ENCODE measurements around the gene OPCML.

OPCML gene

DNA sequence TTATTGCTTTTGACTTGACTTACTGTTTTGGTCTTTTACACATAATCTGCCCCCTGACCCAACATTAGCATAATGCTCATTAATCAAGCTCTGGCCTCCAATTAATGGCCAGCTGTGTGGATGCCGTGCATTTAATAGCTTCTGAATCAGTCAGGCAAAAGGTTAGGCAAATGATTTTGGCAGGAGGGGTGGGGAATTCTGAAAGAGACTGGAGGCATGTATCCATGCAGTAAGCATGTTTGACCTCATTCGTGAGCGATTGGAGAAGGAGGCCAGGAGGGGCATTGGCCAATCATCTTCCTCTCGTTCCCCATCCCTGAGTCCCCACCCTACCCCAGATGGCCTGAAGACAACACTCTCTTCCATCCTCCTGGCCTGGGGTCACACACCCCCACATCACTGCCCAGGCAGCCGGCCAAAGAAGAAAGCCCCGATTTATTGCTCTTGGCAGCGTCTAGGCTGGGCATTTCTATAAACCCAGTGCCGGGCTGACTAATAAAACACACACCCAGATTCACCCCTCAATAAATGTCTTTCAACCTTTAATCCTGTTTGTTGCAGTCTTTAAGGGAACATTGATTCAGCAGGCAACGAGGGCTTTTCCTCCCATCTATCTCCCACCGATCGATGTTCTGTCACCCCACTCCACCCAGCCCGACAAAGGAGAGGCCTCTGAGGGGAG, 150.0 kb downstream of the OPCML start:
- DNase-seq (ENCODE audit: extremely low spot score, insufficient read length, low read depth) (no peak), FAIRE-seq (no peak)

DNA sequence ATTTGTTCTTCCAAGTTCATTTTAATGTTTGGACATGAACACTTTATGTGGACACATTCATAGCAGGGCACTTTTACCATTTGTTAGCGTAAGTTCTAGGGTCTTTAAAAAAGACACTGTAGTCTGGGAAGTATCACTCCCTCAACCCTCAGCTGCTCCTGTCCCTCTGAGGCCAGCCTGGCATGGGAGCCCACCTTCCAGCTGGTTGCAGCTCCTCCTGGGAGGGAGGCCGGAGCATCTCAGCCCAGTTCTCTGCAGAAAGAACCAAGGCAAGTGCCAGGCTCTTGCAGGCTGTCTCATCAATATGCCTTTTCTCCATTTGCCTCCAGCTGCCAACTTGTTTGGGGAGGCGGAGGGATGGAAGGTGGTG, 150.6 kb downstream of the OPCML start:
- FAIRE-seq (no peak), DNase-seq (ENCODE audit: extremely low spot score, insufficient read length, low read depth) (no peak)

DNA sequence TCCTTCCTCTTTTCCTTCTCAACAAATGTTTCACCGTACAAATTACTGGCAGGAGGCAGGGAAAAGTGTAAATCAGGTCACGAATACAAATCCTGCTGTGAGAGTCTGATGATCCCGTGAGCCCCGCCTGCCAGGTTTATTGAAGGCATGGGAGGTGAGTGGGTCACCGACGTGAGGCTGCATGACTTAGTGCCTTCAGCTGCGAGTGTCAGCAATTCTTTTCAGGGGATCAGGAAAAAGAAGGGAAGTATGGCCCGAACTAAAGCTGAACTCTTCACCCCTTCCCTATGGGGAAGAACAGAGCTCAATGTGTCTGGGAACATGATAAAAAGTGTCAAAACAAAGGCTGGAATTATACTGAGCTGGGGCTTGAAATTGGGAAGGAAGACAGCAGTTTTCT, 166.2 kb downstream of the OPCML start:
- DNase-seq (ENCODE audit: extremely low spot score, insufficient read length, low read depth) (no peak), FAIRE-seq (no peak)

DNA sequence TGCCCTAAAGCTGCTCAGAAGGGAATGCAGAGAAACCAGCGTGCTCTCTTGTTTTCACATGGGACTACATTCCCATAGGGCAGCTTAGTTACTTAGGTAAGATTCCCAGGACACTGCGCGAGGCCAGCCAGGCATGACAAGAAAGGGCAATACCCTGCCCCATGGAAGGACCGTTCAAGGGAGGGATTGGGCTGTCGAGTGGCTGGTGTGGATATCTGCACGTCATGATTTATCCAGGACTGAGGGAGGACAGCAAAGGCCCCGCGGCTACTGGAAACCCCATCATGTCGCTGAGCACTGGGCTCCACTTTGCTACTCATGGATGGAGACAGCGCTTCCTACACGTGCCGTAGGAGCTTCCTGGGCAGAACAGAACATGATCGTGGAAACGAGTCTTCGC, 169.4 kb downstream of the OPCML start:
- DNase-seq (ENCODE audit: extremely low spot score, insufficient read length, low read depth) = no peak
- FAIRE-seq = no peak

DNA sequence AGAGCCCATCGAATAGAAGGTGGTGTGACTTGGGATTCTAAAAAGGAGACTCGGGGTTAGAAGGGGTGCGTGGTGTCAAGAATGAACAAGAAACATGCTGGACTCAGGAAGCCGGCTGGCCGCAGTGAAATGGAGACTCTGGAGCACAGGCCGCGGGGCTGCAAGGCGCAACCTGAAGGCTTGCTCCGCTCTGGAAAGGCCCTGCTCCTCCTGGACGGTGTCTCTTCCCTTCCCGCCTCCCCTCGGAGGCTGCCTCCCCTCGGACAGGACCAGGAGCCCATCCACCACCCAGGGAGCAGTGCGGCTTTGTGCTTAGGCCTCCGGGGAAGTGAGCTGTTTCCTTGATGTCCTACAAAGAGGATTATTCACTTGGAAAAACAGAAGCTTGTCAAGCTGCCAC, 170.1 kb downstream of the OPCML start:
- no peak for FAIRE-seq

DNA sequence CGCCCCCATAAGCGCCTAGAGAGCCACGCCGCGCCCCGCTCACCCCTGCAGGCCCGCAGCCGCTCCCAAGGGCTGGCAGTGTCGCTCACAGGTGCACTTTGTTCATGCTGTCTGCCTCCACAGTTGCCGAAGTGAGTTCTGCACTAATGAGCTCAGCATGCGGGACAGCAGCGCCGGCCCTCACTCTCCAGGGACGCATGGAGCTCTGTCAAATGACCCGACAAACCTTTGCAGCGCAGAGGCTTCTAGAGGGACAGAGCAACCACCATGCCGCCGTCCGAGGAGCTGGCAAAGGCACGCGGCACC, 170.7 kb downstream of the OPCML start:
- FAIRE-seq = no peak

More for the DNA sequence above, 170.1 kb downstream of the OPCML start:
- no peak for DNase-seq (ENCODE audit: extremely low spot score, insufficient read length, low read depth)

DNA sequence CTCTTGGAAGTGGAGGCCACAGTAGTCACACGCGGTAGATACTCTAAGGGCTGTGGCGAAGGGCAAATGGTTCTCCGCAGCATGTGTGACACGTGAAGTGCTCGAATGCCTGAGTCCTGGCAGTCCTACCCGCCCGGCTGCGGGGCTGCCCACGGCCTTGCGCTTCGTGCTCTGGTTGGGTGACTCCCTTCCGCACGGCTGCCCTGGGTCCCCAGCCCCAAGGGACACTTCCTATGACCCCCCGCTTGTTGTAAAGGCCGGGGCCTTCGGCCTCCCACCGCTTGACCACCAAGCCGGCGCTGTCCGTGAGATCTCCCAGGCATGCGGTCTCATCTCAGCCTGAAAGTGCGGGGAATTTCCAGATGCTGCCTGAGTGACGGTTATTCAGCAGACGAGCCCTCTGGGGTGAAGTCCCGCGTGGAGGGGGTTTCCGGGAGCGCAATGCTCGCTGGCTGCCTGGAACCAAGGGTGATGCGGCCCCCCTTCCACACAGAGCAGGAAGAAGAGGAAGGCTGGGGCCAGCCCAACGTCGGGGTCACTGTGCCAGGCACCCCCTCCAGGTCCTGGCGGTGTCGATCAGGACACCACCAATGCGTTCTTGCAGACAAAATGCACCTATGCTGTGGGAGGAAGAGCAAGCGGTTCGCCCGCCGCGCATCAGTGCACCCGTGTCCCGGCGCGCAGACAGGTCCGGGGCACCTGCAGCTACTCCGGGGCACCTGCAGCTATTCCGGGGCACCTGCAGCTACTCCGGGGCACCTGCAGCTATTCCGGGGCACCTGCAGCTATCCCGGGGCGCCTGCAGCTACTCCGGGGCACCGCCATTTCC, 171.2 kb downstream of the OPCML start:
- FAIRE-seq = no peak

More for the DNA sequence above, 170.7 kb downstream of the OPCML start:
- DNase-seq (ENCODE audit: extremely low spot score, insufficient read length, low read depth) = no peak

DNA sequence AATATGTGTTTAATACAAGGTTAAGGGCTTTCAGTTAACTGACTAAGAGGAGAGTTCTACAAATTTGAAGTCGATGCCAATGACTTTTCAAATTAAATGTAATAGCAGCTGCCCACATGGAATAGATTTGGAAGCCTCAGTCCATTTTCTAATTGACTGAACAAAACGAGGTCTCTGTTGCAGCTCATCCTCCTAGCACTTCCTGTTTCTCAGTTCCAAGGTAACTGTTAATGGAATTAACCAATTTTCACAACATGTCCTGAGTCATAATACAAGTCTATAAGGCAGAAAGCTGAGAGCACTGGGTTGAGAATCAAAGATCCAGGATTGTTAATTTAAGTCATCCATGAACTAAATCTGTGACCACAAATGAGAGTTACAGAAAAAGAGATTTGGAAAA, 177.2 kb downstream of the OPCML start:
- no peak for DNase-seq (ENCODE audit: extremely low spot score, insufficient read length, low read depth)
- FAIRE-seq = no peak

More for the DNA sequence above, 171.2 kb downstream of the OPCML start:
- no peak for DNase-seq (ENCODE audit: extremely low spot score, insufficient read length, low read depth)

DNA sequence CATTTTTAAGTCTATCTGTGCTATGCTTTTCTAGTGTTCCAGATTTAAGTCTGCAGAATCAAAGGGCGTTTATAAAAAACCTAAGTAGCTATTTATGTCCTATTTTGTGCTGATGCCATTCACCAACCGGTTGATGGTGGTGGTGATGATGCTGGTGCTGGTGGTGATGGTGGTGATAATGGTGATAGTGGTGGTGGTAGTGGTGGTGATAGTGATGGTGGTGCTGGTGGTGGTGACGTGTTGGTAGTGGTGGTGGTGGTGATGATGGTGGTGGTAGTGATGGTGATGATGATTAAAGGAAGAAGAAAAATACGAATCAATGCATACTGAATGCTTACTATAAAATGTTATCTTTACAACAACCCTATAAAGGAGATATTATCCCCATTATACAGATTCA, 178.2 kb downstream of the OPCML start:
- FAIRE-seq (no peak), DNase-seq (ENCODE audit: extremely low spot score, insufficient read length, low read depth) (no peak)

DNA sequence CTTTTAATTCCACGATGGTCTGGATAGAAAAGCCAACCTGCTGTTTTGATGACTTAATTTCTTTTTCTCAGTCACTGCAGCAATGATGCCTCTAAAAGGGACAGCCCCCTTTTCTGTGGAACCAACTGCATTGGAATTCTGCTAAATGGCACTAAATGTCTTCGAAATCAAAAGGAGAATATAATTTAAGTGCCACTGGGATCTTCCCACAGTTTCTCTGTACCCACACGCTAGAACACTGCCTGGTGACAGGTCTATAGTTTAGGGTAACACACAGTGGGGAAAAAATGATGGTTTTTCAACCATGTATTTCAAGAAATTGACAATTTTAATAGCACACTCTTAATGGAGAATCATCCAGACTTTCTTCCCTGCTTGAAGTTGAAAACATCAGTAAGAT, 182.3 kb downstream of the OPCML start:
- no peak for FAIRE-seq
- DNase-seq (ENCODE audit: extremely low spot score, insufficient read length, low read depth) = no peak

DNA sequence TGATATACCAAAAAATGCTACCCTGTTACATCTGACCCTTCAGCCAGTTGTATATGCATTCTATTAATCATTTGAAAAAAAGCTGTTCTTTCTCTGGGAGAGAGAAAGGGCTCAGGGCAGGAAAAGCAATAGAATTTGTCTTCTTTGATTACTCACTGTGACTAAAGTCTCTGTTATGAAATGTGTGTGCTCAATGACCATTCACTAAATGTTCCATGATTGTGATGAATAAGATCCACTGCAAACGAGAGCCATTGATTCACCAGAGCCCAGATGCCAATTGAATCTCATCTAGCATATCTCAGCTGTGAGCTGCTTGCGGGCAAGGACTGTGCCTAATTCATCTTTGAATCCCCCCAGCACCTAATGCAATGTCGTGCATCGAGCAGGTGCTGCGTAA, 184.3 kb downstream of the OPCML start:
- FAIRE-seq = no peak
- DNase-seq (ENCODE audit: extremely low spot score, insufficient read length, low read depth) = no peak

DNA sequence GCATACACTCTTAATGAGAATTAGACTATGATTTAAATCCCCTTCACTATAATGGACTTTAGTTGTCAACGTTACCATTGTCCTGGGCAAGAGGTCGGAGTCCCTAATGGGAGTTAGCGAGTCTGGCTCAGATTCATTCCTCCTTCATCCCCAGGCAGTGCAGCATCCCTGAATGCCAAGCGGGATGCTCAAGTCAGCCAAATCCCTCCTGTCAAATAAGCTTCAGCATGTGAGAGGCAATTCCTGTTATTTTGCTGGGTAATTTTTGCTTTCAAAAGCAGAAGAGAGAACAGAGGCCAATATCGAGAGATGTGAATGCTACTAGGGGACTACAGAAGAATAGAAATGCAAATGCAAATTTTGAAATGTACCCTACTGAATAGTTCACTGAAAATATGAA, 186.2 kb downstream of the OPCML start:
- DNase-seq (ENCODE audit: extremely low spot score, insufficient read length, low read depth) (no peak), FAIRE-seq (no peak)

DNA sequence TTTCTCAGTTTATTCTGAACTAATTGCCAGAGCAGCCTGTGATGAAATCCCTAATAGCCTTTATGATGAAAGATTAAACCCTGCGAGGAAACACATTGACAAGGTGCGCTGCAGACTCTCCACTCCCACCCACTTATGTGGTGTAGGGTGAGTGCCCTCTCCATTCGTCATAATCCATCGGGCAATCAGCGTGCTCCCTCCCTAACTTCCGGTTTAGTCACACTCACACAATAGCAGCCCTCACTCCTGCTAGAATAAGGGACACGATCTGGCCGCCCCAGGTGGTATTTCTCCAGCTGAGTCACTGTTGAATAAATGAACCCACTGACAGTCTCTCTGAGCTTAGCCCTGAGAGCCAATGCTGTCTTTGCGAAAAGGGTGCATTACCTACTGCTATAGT, 188.3 kb downstream of the OPCML start:
- FAIRE-seq (no peak), DNase-seq (ENCODE audit: extremely low spot score, insufficient read length, low read depth) (no peak)

DNA sequence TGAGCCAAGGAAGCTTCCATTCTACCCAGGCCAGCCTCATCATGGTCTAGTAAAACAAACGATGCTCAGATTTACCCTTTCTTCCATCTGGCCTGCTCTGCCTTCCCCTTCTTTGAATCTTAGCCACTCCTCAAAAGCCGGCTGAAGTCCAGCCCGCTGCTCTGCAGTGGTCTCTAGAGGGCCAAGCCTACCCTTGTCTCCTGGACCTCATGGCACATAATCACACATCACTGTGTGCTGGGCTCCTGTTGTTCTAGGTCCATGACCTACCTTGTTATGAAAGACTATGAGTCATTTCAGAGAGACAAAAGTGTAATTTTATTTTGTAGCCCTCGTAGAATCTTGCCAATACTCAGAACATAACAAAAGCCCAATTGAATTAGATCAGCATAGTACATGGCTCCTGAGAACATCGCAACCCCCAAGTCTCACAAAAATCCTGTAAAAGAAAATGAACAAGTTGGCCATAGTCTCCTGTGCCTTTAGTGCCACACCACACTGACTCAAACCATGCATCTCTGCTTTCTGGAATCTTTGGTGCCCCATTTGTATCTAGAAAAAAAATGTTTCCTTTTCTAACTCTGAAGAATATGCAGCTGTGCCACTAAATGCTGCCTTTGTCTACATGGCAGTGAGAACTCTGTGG, 192.7 kb downstream of the OPCML start:
- FAIRE-seq = no peak

DNA sequence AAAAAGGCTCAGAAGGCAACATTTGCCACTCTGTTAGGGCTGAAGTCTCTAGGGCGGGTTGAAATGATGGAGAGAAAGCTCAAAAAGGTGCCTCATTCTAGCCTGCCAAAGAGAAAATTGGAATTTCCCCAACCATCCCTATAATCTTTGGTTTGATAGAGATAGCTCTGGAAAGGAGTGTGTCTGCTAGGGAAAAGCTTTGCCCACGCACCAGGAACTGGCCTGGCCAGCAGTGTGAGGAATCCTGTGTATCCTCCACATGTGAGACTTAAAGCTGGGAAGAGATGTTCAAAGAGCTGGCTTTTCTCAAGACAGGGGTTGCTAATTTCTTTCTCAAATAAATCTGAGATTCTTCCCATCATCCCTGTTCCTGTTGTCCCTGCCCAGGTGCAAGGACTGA, 193.7 kb downstream of the OPCML start:
- FAIRE-seq (no peak), DNase-seq (ENCODE audit: extremely low spot score, insufficient read length, low read depth) (no peak)

More for the DNA sequence above, 192.7 kb downstream of the OPCML start:
- no peak for DNase-seq (ENCODE audit: extremely low spot score, insufficient read length, low read depth)

DNA sequence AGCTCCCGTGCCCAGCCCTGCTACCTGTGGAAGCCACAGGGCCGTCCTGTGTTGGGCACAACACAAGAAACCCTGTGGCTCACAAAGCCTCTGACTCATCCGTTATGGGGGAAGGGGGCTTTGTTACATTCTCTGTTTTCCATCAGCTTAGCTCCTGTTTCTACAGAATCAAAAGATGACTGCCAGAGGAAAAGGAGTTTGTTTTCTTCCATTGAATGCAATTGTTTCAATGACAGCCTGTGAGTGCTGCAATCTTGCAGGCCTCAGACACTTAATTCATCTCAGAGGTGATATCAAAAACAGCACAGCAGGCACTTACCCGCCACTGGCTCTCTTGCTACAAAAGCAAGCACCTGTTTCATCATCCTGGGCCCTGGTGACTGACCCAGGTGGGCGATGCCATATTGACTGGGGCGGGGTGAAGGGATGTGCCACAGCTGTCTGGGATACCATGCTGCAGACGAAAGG, 194.3 kb downstream of the OPCML start:
- no peak for FAIRE-seq

DNA sequence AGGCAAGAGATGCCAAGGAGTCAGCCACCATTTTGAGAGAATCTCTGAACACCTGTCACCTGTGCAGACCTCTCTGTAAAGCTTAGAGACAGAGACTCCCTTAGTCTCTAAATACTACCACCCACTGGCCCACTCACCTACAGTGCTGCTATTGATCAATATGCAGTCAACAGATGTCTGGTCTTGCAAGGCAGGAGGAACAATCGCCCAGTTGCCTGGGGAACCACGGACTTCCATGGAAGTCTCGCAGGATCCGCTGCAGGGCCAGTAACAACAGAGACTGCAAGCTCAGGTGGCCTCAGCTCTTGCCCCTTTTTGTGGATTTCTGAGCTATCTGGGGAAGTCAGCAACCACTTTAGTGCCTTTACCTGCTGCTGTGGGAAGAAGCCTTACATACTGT, 195.1 kb downstream of the OPCML start:
- DNase-seq (ENCODE audit: extremely low spot score, insufficient read length, low read depth) (no peak), FAIRE-seq (no peak)

More for the DNA sequence above, 194.3 kb downstream of the OPCML start:
- no peak for DNase-seq (ENCODE audit: extremely low spot score, insufficient read length, low read depth)

DNA sequence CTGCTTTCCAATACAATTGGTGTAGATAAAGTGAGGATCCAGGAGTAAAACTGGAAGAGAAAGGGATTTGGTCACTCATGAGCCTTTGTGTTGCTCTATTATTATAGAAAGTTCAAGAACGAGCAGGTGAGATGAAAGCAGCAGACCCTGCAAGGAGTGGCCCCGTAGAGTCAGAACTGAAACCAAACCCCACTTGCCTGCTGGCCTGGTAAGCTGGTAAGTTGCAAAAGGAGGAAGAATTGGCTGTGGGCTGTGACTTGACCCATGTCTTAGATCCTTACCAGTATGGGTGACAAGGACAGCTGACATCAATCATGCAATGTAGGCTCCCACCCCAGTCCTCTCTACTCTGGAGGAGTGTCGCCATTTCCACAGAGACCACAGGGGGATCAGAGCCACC, 201.3 kb downstream of the OPCML start:
- FAIRE-seq (no peak), DNase-seq (ENCODE audit: extremely low spot score, insufficient read length, low read depth) (no peak)

DNA sequence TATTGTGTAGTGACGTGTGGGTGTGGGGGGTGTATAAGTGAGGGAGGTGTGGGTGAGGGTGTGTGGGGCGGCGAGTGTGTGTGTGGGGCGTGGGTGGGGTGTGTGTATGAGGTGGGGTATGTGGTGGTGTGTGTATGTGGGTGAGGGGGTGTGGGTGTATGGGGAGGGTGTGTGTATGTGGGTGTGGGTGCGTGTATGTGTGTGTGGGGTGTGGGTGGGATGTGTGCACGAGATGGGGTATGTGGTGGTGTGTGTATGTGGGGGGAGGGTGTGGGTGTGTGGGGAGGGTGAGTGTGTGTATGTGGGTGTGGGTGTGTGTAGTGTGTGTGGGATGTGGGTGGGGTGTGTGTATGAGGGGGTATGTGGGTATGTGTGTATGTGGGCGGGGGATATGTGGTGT, 205.5 kb downstream of the OPCML start:
- no peak for FAIRE-seq
- DNase-seq (ENCODE audit: extremely low spot score, insufficient read length, low read depth) = no peak

DNA sequence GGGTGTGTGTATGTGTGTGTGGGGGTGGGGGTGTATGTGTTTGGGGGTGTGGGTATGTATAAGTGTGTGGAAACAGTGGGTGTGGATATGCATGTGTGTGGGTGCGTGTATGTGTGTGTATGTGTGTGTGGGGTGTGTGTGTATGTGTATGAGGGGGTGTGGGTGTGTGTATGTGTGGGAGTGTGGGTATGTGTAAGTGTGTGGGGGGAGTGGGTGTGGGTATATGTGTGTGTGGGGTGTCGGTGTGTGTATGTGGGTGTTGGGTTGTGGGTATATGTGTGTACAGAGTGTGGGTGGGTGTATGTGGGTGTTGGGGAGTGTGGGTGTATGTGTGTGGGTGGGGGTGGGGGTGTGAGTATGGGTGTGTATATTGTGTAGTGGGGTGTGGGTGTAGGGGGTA, 206.0 kb downstream of the OPCML start:
- DNase-seq (ENCODE audit: extremely low spot score, insufficient read length, low read depth) (no peak), FAIRE-seq (no peak)

DNA sequence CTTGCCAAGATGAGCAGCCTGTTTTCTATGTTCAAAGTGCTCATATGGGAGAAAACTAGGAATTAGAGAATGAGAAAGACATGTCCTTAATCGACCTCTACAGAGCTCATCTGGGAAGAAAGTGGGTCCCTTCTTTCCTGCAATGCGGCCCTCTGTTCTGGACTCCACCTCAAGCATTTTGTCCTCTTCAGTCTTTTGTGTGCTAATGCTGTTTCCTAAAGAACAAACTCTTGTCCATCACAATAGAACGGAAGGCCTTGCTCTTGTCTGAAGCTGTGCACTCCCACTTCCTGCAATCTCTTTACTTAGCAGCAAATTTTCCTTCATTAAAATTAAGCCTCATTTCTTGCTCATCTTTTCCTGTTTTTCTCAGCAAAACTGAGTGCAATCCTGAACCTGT, 206.6 kb downstream of the OPCML start:
- FAIRE-seq (no peak), DNase-seq (ENCODE audit: extremely low spot score, insufficient read length, low read depth) (no peak)
